Measurements from ENCODE around the gene WEE2. TPM values are rescaled to one million over a fixed set of nuclear protein-coding genes. Genes with fewer than 3 reads are reported as not detected.
A peak's percentile ranks its signal among the peaks of the same experiment; 100 is the strongest.

WEE2 gene
- not detected for total RNA-seq
- polyA plus RNA-seq: not detected

DNA sequence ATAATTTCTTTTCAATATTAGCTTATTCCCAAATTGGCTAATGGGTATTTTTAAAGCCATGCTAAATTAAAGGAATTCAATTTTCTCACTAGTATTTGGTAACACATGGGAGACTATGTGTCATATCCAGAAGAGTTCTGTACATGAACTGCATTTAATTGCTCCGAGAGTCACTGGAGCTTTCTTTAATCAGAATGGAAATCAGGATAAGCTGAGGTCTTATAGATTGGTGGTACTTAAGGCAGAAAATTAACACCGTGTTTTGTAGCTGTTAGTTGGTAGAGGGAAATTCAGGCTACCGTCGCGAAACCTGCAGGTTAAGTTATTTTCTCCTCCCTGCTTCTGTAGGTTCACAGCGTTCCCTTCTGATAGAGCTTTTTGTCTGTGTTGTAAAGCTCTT lies at the start of gene WEE2:
TSS of gene WEE2 (plus strand) at position 3 of the 400 bp plus-strand sequence. CDS start 406 bp downstream, outside the sequence.
- Histone ChIP-seq H3K4me3 (ENCODE audit: low read length) (no peak within 1 kb of the TSS), H3K4me1 (ENCODE audit: insufficient read depth, low read length) (no peaks in the 10 kb centered on the region), H3K36me3 (ENCODE audit: insufficient read depth, low read length) (no peaks in the 10 kb centered on the region), H3K27me3 (ENCODE audit: insufficient read depth, low read length, poor library complexity, severe bottlenecking) (no peaks in the 10 kb centered on the region), H3K27ac (ENCODE audit: low read depth, low read length) (no peak within 1 kb of the TSS), H3K9me3 (ENCODE audit: low read length) (no peaks in the 10 kb centered on the region)
- H3K36me3 Mint-ChIP-seq: peaks cover 0 to 3% (median 0%) of the 10 kb centered on the region in 3 donors
- peaks cover 1 to 2% of the 10 kb centered on the region in 2 donors for H3K27me3 Mint-ChIP-seq
- ChIA-PET CTCF (interaction anchor here (1.8 to 1.9 kb wide), 2 partner anchors 30 to 48 kb away, joined by 4 to 8 read pairs; partner anchors contain the start of gene SSBP1), POLR2A (interaction anchor here (0.9 kb wide), 1 partner anchor 30 kb away, joined by 4 read pairs; the partner anchor contains the start of gene SSBP1)
- H3K4me1 Mint-ChIP-seq: peaks cover 3 to 5% (median 5%) of the 10 kb centered on the region in 3 donors
- H3K27ac Mint-ChIP-seq: peak within 1 kb of the TSS in 2 of 8 donors; percentile 20 to 24
- DNase-seq: no peak
- H3K9me3 Mint-ChIP-seq: no peaks in the 10 kb centered on the region
- H3K4me3 Mint-ChIP-seq: peak within 1 kb of the TSS in 2 of 7 donors; percentile 10 to 15

DNA sequence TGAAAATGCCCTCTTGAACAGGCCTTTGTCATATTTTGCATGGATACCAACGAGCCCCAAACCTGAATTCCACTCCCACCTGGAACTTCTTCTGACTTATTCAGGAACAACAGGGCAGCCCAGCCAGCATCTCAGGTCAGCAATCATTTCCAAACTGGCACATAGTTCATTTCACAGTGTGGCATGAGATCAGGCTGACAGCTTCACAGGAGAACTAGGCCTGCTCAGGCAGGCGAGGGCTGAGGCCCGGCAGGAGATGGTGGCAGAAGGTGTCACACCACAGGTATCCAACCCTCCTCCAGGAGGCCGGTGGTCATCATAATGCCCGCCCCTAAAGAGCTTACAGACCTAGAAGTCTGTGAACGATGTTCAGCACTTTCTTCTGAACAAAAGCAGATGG lies 48.7 kb upstream of the WEE2 start:
- Mint-ChIP-seq H3K27me3 (no peaks in the 10 kb centered on the region), H3K27ac (peak overlapping the region in 4 of 8 donors; percentile 5 to 91 (median 62)), H3K4me1 (peaks cover 5 to 16% (median 9%) of the 10 kb centered on the region in 3 donors), H3K9me3 (no peaks in the 10 kb centered on the region), H3K36me3 (peaks cover 0 to 82% (median 19%) of the 10 kb centered on the region in 3 donors), H3K4me3 (no peak overlapping the region)
- H3K27ac ChIP-seq (ENCODE audit: low read depth, low read length): no peak overlapping the region
- H3K36me3 ChIP-seq (ENCODE audit: insufficient read depth, low read length): no peaks in the 10 kb centered on the region
- ChIA-PET CTCF (interaction anchor here (1.6 kb wide), 1 partner anchor 78 kb away, joined by 5 read pairs; no protein-coding TSS in a partner anchor), POLR2A (no interaction called here)
- peaks cover 4% of the 10 kb centered on the region for H3K4me1 ChIP-seq (ENCODE audit: insufficient read depth, low read length)
- no peaks in the 10 kb centered on the region for H3K27me3 ChIP-seq (ENCODE audit: insufficient read depth, low read length, poor library complexity, severe bottlenecking)
- H3K4me3 ChIP-seq (ENCODE audit: low read length): no peak overlapping the region
- no peak for DNase-seq
- H3K9me3 ChIP-seq (ENCODE audit: low read length): no peaks in the 10 kb centered on the region

DNA sequence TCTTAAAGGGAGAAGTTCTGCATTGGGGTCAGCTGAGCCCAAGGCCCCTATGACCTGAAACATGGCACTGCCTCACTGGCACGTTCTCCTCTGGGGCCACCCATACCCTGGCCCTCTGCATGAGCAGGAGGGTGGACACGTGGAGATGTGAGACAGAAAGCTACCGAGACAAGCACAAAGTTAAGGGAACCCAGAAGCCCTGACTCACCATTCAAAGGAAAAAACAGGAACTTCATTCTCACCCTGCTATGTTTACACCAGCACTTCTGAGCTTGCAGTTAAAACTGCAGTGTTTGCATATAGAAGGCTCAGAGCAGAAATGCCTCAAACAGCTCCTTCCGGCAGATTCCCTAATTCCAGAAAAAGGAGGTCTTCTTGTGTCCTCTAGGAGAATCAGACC lies 47.9 kb upstream of the WEE2 start:
- CTCF ChIA-PET: interaction anchor here (1.3 to 1.6 kb wide), 2 partner anchors 49 to 77 kb away, joined by 4 to 5 read pairs; no protein-coding TSS in a partner anchor
- no peaks in the 10 kb centered on the region for H3K27me3 ChIP-seq (ENCODE audit: insufficient read depth, low read length, poor library complexity, severe bottlenecking)
- Mint-ChIP-seq H3K27me3 (no peaks in the 10 kb centered on the region), H3K27ac (peak overlapping the region in 7 of 8 donors; percentile 10 to 78 (median 39)), H3K36me3 (peaks cover 0 to 83% (median 14%) of the 10 kb centered on the region in 3 donors), H3K4me3 (no peak overlapping the region), H3K4me1 (peaks cover 4 to 13% (median 6%) of the 10 kb centered on the region in 3 donors), H3K9me3 (no peaks in the 10 kb centered on the region)
- peak overlapping the region; percentile 1 for H3K27ac ChIP-seq (ENCODE audit: low read depth, low read length)
- no peaks in the 10 kb centered on the region for H3K9me3 ChIP-seq (ENCODE audit: low read length)
- H3K4me1 ChIP-seq (ENCODE audit: insufficient read depth, low read length): no peaks in the 10 kb centered on the region
- POLR2A ChIA-PET: no interaction called here
- H3K4me3 ChIP-seq (ENCODE audit: low read length): no peak overlapping the region
- no peak for DNase-seq
- peaks cover 6% of the 10 kb centered on the region for H3K36me3 ChIP-seq (ENCODE audit: insufficient read depth, low read length)

DNA sequence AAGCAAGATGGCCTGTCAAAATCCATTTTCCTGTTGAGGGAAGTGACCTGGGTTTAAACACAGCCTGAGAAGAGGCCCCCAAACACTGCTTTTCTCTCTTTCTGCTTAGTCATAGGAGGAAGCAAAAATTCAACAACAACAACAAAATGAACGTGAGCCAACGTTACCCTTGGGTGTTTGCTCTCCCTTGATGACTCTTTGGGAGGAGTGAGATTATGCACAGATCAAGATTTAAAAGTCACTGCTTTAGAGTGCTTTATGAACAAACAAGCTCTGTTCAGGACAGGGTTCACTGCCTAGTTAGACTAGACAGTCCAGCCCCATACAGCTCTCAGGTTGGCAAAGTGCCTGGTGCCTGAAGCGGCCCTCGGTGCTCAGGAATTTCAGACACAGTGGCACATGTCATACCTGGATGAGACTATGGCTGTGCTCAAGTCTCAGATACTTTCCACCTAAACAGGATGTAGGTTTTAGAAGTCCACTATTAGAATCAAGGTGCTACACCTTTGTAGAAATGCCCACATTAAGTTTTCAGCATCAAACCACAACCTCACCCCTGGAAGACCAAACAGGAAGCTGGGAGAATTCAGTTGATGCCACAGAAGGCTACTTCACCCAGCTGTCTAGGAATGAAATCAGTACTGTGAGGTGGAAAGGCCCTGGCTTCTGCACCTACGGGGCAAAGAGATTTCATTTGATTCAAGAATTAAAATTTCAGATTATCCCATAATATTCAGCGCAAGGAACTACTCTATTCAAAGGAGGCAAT lies 44.9 kb upstream of the WEE2 start:
- peaks cover 14% of the 10 kb centered on the region for H3K36me3 ChIP-seq (ENCODE audit: insufficient read depth, low read length)
- H3K27me3 ChIP-seq (ENCODE audit: insufficient read depth, low read length, poor library complexity, severe bottlenecking): no peaks in the 10 kb centered on the region
- CTCF ChIA-PET: no interaction called here
- H3K4me3 ChIP-seq (ENCODE audit: low read length): no peak overlapping the region
- H3K27ac ChIP-seq (ENCODE audit: low read depth, low read length): no peak overlapping the region
- H3K27ac Mint-ChIP-seq: peak overlapping the region; percentile 47 to 75 (median 69)
- H3K9me3 ChIP-seq (ENCODE audit: low read length): no peaks in the 10 kb centered on the region
- H3K4me3 Mint-ChIP-seq: no peak overlapping the region
- no peak for DNase-seq
- H3K9me3 Mint-ChIP-seq: no peaks in the 10 kb centered on the region
- H3K4me1 ChIP-seq (ENCODE audit: insufficient read depth, low read length): no peaks in the 10 kb centered on the region
- H3K27me3 Mint-ChIP-seq: no peaks in the 10 kb centered on the region
- peaks cover 4 to 13% (median 6%) of the 10 kb centered on the region in 3 donors for H3K4me1 Mint-ChIP-seq
- POLR2A ChIA-PET: no interaction called here
- peaks cover 7 to 85% (median 26%) of the 10 kb centered on the region in 3 donors for H3K36me3 Mint-ChIP-seq

DNA sequence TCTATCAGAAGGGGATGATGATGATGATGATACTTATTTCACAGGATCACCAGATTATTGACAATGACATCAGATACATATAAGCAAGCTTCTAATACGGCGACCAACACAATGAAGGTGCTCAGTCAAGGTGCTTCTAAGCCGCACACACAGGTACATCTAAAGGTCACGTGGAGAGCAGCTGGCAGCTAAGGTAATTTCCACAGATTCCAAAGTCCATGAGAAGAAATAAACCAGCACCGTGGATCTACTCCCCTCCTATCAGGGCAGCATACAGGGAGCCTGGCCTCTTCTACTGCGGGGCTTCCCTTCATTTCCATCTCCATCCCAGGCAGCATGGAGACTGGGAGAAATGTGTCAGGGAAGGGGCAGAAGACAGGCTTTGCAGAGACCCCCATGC lies 43.7 kb upstream of the WEE2 start:
- ChIA-PET POLR2A (no interaction called here), CTCF (no interaction called here)
- Histone ChIP-seq H3K4me3 (ENCODE audit: low read length) (no peak overlapping the region), H3K4me1 (ENCODE audit: insufficient read depth, low read length) (no peaks in the 10 kb centered on the region), H3K36me3 (ENCODE audit: insufficient read depth, low read length) (peaks cover 14% of the 10 kb centered on the region), H3K27me3 (ENCODE audit: insufficient read depth, low read length, poor library complexity, severe bottlenecking) (no peaks in the 10 kb centered on the region), H3K27ac (ENCODE audit: low read depth, low read length) (no peak overlapping the region), H3K9me3 (ENCODE audit: low read length) (no peaks in the 10 kb centered on the region)
- no peak overlapping the region for H3K4me3 Mint-ChIP-seq
- no peaks in the 10 kb centered on the region for H3K9me3 Mint-ChIP-seq
- DNase-seq: no peak
- peak overlapping the region in 3 of 8 donors; percentile 27 to 72 (median 68) for H3K27ac Mint-ChIP-seq
- peaks cover 7 to 84% (median 26%) of the 10 kb centered on the region in 3 donors for H3K36me3 Mint-ChIP-seq
- no peaks in the 10 kb centered on the region for H3K27me3 Mint-ChIP-seq
- peaks cover 4 to 13% (median 6%) of the 10 kb centered on the region in 3 donors for H3K4me1 Mint-ChIP-seq

DNA sequence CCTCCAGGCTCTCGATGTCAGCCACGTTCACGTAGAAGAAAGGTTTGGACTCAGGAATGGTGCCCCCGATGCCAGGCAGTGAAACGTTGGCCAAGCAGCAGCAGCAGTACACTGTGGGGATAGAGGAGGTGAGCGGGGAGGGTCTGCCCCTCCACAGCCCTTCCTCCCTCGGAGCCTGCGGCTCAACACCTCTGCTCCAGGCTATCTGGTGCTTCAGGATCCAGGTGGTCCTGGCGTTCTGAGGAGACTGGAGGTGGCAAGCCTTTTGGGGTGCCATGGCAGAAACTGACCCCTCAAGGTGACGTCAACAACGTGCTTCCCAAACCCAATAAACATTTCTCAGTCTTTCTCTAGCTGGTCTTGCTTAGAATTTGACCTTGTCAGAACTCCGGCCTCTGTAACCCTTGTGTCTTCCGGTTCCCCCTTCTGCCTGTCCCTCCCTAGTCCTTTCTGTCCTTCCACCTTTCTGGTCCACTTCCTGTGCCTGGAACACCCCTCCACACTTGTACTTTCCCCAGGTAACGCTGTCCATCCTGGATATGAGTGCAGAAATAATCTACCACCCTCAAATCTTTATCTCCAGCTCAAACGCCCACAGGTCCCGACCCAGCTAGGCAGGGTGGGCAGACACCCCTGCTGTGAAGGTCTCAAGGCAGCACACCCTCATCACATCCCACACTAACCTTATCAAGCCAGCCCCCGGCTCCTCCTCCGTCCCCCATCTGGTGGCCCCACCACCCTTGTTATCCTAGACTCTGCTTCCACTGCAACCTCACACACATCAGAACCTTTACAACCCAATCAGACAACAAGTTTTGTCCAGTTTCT lies 42.7 kb upstream of the WEE2 start:
- Mint-ChIP-seq H3K9me3 (no peaks in the 10 kb centered on the region), H3K36me3 (peaks cover 7 to 78% (median 26%) of the 10 kb centered on the region in 3 donors), H3K27ac (peak overlapping the region in 5 of 8 donors; percentile 24 to 71 (median 67)), H3K4me1 (peaks cover 4 to 13% (median 6%) of the 10 kb centered on the region in 3 donors), H3K27me3 (no peaks in the 10 kb centered on the region), H3K4me3 (no peak overlapping the region)
- no peaks in the 10 kb centered on the region for H3K9me3 ChIP-seq (ENCODE audit: low read length)
- no peak for DNase-seq
- CTCF ChIA-PET: interaction anchor here (0.7 kb wide), 1 partner anchor 8 kb away, joined by 3 read pairs; no protein-coding TSS in a partner anchor
- H3K4me1 ChIP-seq (ENCODE audit: insufficient read depth, low read length): no peaks in the 10 kb centered on the region
- no peak overlapping the region for H3K4me3 ChIP-seq (ENCODE audit: low read length)
- H3K36me3 ChIP-seq (ENCODE audit: insufficient read depth, low read length): peaks cover 14% of the 10 kb centered on the region
- H3K27ac ChIP-seq (ENCODE audit: low read depth, low read length): no peak overlapping the region
- POLR2A ChIA-PET: no interaction called here
- H3K27me3 ChIP-seq (ENCODE audit: insufficient read depth, low read length, poor library complexity, severe bottlenecking): no peaks in the 10 kb centered on the region

DNA sequence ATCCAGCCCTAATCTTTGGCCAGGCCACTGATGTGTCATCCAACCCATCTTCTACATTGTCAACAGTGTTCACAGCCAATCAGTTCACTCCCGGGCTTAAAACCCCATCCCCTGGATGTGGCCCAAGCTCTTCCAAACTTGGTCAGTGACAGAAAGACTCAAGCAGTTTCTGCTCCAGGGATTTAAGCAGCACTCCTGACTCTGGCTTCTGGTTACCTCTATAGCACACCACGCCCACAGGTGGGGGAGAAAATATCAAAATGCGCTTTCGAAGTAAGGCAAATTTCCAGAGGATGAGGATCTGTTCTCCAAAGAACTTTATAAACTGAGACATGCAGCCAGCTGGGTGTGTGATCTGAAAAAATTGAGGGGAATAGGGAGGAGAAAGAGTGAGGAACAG lies 42.1 kb upstream of the WEE2 start:
- Mint-ChIP-seq H3K4me3 (no peak overlapping the region), H3K27me3 (no peaks in the 10 kb centered on the region), H3K36me3 (peaks cover 7 to 76% (median 26%) of the 10 kb centered on the region in 3 donors), H3K4me1 (peaks cover 4 to 13% (median 6%) of the 10 kb centered on the region in 3 donors), H3K9me3 (no peaks in the 10 kb centered on the region), H3K27ac (peak overlapping the region in 6 of 8 donors; percentile 10 to 80 (median 49))
- no peak for DNase-seq
- no peak overlapping the region for H3K4me3 ChIP-seq (ENCODE audit: low read length)
- H3K4me1 ChIP-seq (ENCODE audit: insufficient read depth, low read length): no peaks in the 10 kb centered on the region
- H3K9me3 ChIP-seq (ENCODE audit: low read length): no peaks in the 10 kb centered on the region
- H3K36me3 ChIP-seq (ENCODE audit: insufficient read depth, low read length): peaks cover 21% of the 10 kb centered on the region
- H3K27ac ChIP-seq (ENCODE audit: low read depth, low read length): no peak overlapping the region
- ChIA-PET CTCF (interaction anchor here (0.7 kb wide), 1 partner anchor 8 kb away, joined by 3 read pairs; no protein-coding TSS in a partner anchor), POLR2A (no interaction called here)
- H3K27me3 ChIP-seq (ENCODE audit: insufficient read depth, low read length, poor library complexity, severe bottlenecking): no peaks in the 10 kb centered on the region

All from CD8-positive, alpha-beta memory T cell (primary cell).